Right cardiac atrium (tissue), 5 donors: Measurements from ENCODE around the gene DARS2. TPM values are rescaled to one million over a fixed set of nuclear protein-coding genes. Genes with fewer than 3 reads are reported as not detected.
A peak's percentile ranks its signal among the peaks of the same experiment; 100 is the strongest.
"Not testable (repeated sequence)": the region's sequence is repeated elsewhere in the genome, so short reads cannot be mapped to it uniquely, and the experiment has no call there.

Experiments used
- ATAC-seq, 2 donors: fragments of 200-7000 bp; cut with Tn5 transposase; one replicate each; pipeline versions ENCODE4 v1.8.0 to v1.9.1; 2020; ENCODE audit warnings: moderate library complexity in 2 of 2, mild to moderate bottlenecking in 1 of 2
- DNase-seq, 3 donors: peaks; one replicate each; pipeline ENCODE4 v3.0.0-alpha.2; 2020
- H3K27ac ChIP-seq: one replicate; pipeline ENCODE4 v1.5.1; 2013; ENCODE audit warnings: mild to moderate bottlenecking, low read length, control low read depth, moderate library complexity
- H3K27me3 ChIP-seq: one replicate; pipeline ENCODE4 v1.6.1; 2013; ENCODE audit not compliant: control insufficient read depth, insufficient read depth
- H3K4me1 ChIP-seq: one replicate; pipeline ENCODE4 v1.6.1; 2013; ENCODE audit warnings: low read length; ENCODE audit not compliant: control insufficient read depth, insufficient read depth
- H3K4me3 ChIP-seq: one replicate; pipeline ENCODE4 v1.5.1; 2013; ENCODE audit warnings: low read length, control low read depth
- H3K9me3 ChIP-seq: one replicate; pipeline ENCODE4 v1.6.1; 2013; ENCODE audit warnings: low read length; ENCODE audit not compliant: control insufficient read depth
- WGBS: extraction: QIAGEN DNeasy Blood & Tissue Kit; methylation state at CpG from one replicate; pipeline ENCODE4 v1.1.7; 2013; 5-methylcytosine and 5-hydroxymethylcytosine counted together
- intact Hi-C, 4 donors: fragments of 100-400 bp; cut with DNase I; formaldehyde crosslinking; loops; one replicate each; pipeline versions ENCODE4 v1.11.0 to v1.14.0; 2022 to 2023
- polyA plus RNA-seq: library from polyadenylated mRNA; stranded (reverse); fragments of 200-250 nt; gene quantifications from one replicate; pipeline ENCODE4 v1.2.3, GENCODE V29; 2013
- total RNA-seq, 4 donors: library from RNA; stranded (reverse); fragmentation: NEBNext Ultra II Directional; extraction: Animal tissue kit (Norgen Biotek cat#: 25700); gene quantifications; one replicate each; pipeline ENCODE4 v1.2.1, GENCODE V29; 2021
- donor health status: healthy with polysubstance abuse.
- donor health status: DM: no; HTN: yes; CAD: no.
- donor health status: DM: no; HTN: no; CAD: no.
- donor health status: DM: no; HTN: yes; CAD: no; lungs with severe emphysema.
- donor health status: DM: yes; HTN: yes; CAD: no.

The DARS2 gene
- total and polyA plus RNA-seq, 5 donors: 8.3 to 13.6 (median 12.6) TPM

GRCh38 chr1:173821680-173822079, 2.8 kb upstream of the DARS2 start:
- Histone ChIP-seq H3K4me1 (no peaks in the 10 kb centered on the region), H3K4me3 (no peak overlapping the region), H3K27ac (no peak overlapping the region), H3K27me3 (no peaks in the 10 kb centered on the region), H3K9me3 (no peaks in the 10 kb centered on the region)
- ATAC-seq (no peak), DNase-seq (no peak)
- WGBS: 93% methylated on average over 4 of the region's 4 CpGs
- intact Hi-C loops: loop anchor here (5.0 to 10.0 kb wide), 4 partner anchors 387 to 1077 kb away; no protein-coding TSS in a partner anchor

GRCh38 chr1:173823781-173824314, 625 bp upstream of the DARS2 start:
- ATAC-seq (no peak), DNase-seq (no peak)
- Histone ChIP-seq H3K9me3 (no peaks in the 10 kb centered on the region), H3K27ac (peak overlapping the region; percentile 99), H3K4me1 (no peaks in the 10 kb centered on the region), H3K27me3 (no peaks in the 10 kb centered on the region), H3K4me3 (peak overlapping the region; percentile 88)
- WGBS: under 1% methylated on average over 25 of the region's 25 CpGs
- intact Hi-C loops: loop anchor here (5.0 to 10.0 kb wide), 4 partner anchors 389 to 1079 kb away; no protein-coding TSS in a partner anchor

DNA sequence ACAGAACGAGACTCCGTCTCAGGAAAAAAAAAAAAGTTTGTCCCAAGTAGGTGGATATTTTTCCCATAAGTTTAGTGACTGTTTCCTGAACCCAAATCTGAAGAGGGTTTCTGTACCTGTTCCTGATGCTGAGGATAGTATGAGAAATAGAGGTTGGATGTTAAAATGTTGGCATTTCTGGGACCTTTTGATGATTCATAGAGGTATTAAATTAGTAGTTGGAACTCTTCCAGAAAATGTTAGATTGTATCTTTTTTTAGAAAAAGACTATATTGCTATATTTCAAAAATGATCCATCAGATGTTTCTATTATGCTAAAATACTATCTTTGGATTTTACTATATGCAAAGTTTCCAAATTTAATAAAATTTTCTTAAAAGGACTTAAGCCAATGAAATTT, 3.1 kb downstream of the DARS2 start:
- Histone ChIP-seq H3K27ac (no peak overlapping the region), H3K4me3 (no peak overlapping the region), H3K9me3 (no peaks in the 10 kb centered on the region), H3K27me3 (no peaks in the 10 kb centered on the region), H3K4me1 (no peaks in the 10 kb centered on the region)
- intact Hi-C loops: loop anchor here in 2 of 4 donors (10.0 kb wide), 2 partner anchors 393 to 1083 kb away; no protein-coding TSS in a partner anchor
- DNase-seq: no peak
- ATAC-seq: no peak
- WGBS: 81% methylated on average over 2 of the region's 2 CpGs

DNA sequence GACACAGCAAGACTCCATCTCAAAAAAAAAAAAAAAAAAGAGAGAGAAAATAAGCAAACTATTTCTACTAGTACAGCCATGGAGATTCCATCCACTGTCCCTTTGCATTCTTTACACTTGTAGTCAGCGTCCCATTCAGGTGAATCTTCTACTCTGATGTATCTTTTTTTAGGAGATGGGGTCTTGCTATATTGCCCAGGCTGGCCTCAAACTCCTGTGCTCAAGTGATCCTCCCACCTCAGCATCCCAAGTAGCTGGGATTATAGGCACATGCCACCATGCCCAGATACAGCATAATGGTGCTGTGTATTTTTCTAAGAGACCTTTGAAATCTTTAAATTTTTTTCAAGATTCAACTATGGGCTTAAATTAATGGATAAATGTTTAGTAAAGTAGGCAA, 8.3 kb downstream of the DARS2 start:
- Histone ChIP-seq H3K4me3 (no peak overlapping the region), H3K9me3 (no peaks in the 10 kb centered on the region), H3K4me1 (no peaks in the 10 kb centered on the region), H3K27me3 (no peaks in the 10 kb centered on the region), H3K27ac (no peak overlapping the region)
- 100% methylated on average over 1 of the region's 1 CpG for WGBS
- ATAC-seq (no peak), DNase-seq (no peak)
- intact Hi-C loops: no loop called here

DNA sequence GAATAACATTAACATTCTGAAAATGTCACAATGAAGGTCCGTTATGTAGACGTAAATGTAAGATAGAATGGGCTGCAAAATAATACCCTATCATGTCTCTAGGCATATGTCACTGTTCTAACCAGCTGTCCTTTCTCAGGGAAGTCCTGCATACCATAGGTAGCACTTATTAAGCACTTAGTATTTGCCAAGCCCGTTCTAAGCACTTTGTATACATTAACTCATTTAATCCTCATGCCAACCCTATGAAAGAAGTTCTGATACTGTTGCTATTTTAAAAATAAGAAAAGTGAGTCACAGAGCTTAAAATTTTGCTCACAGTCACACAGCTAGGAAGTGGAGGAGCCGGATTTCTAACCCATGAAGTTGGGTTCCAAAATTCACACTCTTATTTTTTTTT, 27.6 kb downstream of the DARS2 start:
- intact Hi-C loops: no loop called here
- no peaks in the 10 kb centered on the region for H3K27me3 ChIP-seq
- no peak overlapping the region for H3K27ac ChIP-seq
- ATAC-seq (no peak), DNase-seq (no peak)
- no peaks in the 10 kb centered on the region for H3K4me1 ChIP-seq
- H3K9me3 ChIP-seq: no peaks in the 10 kb centered on the region
- 86% methylated on average over 4 of the region's 4 CpGs for WGBS
- H3K4me3 ChIP-seq: no peak overlapping the region

- no peaks in the 10 kb centered on the region for H3K9me3 ChIP-seq
- 45% methylated on average over 5 of the region's 5 CpGs for WGBS
- no peak overlapping the region for H3K4me3 ChIP-seq
- no peaks in the 10 kb centered on the region for H3K27me3 ChIP-seq
- peak; percentile 56 to 92 for ATAC-seq
- no peaks in the 10 kb centered on the region for H3K4me1 ChIP-seq
- DNase-seq: no peak
- intact Hi-C loops: no loop called here
- H3K27ac ChIP-seq: peak overlapping the region; percentile 54
These were observed 28.6 kb downstream of the DARS2 start for GRCh38 chr1:173853074-173853473.

DNA sequence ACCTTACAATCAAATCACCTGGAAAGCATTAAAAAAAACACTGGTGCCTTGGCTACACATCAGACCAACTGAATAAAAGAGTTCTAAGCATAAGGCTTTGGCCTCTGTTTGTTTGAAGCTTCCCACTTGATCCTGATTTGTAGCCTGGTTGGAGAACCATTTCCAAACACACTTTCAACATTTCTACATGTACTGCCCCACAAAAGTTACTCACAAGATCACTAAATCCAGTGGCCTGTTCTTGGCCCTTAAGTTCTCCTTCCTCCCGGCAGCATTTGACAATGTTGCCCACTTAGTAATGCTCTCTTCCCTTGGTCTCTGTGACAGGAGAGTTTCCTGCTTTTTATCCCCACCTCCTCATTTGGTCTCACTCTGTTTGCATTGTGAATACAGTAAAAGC, 31.5 kb downstream of the DARS2 start:
- intact Hi-C loops: no loop called here
- H3K27ac ChIP-seq: no peak overlapping the region
- DNase-seq: no peak
- no peak overlapping the region for H3K4me3 ChIP-seq
- no peaks in the 10 kb centered on the region for H3K9me3 ChIP-seq
- ATAC-seq: no peak
- WGBS: 79% methylated on average over 1 of the region's 1 CpG
- H3K4me1 ChIP-seq: no peaks in the 10 kb centered on the region
- H3K27me3 ChIP-seq: no peaks in the 10 kb centered on the region

GRCh38 chr1:173856903-173857302, 32.4 kb downstream of the DARS2 start:
- ATAC-seq (no peak), DNase-seq (no peak)
- no peaks in the 10 kb centered on the region for H3K9me3 ChIP-seq
- H3K27ac ChIP-seq: no peak overlapping the region
- no peak overlapping the region for H3K4me3 ChIP-seq
- intact Hi-C loops: no loop called here
- no peaks in the 10 kb centered on the region for H3K27me3 ChIP-seq
- H3K4me1 ChIP-seq: no peaks in the 10 kb centered on the region
- WGBS: 90% methylated on average over 2 of the region's 2 CpGs

DNA sequence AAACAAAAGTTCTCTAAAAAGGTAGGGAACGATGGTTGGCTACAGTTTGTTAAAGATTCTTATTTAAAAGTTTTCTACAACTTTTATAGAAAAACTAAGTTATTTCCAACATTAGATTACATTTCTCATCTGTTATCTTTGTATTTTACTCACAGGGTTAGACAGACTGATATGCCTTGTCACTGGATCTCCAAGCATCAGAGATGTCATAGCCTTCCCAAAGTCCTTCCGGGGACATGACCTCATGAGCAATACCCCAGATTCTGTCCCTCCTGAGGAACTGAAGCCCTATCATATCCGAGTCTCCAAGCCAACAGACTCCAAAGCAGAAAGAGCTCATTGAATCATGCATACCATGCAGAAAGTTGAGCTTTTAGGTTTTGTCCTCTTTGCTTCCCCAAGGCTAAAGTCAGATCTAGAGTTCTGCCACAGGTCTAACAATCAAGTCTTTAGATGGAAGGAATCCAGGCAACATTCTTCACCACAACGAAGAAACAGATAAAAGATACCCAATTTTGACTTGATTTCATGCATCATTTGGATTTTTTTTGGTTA, 33.0 kb downstream of the DARS2 start:
- intact Hi-C loops: no loop called here
- Histone ChIP-seq H3K9me3 (no peaks in the 10 kb centered on the region), H3K27ac (no peak overlapping the region), H3K4me1 (no peaks in the 10 kb centered on the region), H3K4me3 (no peak overlapping the region), H3K27me3 (no peaks in the 10 kb centered on the region)
- ATAC-seq (no peak), DNase-seq (no peak)
- 67% methylated on average over 4 of the region's 4 CpGs for WGBS

DNA sequence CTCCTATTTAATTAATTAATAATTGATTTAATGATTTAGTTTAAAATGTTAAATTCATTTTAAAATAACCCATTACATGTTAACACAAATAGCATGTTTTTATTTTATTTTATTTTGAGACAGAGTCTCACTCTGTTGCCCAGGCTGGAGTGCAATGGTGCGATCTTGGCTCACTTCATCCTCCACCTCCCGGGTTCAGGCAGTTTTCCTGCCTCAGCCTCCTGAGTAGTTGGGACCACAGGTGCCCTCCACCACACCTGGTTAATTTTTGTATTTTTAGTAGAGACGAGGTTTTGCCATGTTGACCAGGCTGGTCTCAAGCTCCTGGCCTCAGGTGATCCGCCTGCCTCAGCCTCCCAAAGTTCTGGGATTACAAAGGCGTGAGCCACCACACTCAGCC, 35.1 kb downstream of the DARS2 start:
- WGBS: 96% methylated on average over 5 of the region's 5 CpGs
- H3K4me1 ChIP-seq, H3K4me3 ChIP-seq, H3K27ac ChIP-seq, H3K27me3 ChIP-seq, intact Hi-C loops, H3K9me3 ChIP-seq, ATAC-seq, DNase-seq: not testable (repeated sequence)

DNA sequence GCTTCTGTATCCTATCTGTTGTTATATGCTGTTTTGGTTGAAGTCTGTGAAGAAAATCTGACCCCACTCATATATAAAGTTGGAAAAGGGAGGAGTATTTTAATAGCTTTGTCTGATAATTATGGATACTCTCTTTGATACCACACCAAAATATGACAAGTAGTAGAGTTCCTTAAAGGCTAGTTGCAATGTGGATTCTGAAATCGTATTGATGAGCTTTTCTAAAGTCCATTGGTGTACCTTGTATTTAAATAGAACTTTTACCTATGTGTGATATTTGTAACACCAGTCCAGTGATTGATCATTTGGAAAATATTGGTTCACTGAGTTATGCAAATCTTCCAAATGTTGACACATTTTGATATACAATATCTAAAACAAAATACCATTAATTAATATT, 35.6 kb downstream of the DARS2 start:
- ATAC-seq (no peak), DNase-seq (no peak)
- H3K9me3 ChIP-seq: no peaks in the 10 kb centered on the region
- H3K27me3 ChIP-seq: no peaks in the 10 kb centered on the region
- peaks cover 3% of the 10 kb centered on the region for H3K4me1 ChIP-seq
- H3K27ac ChIP-seq: no peak overlapping the region
- 94% methylated on average over 1 of the region's 1 CpG for WGBS
- intact Hi-C loops: no loop called here
- no peak overlapping the region for H3K4me3 ChIP-seq

DNA sequence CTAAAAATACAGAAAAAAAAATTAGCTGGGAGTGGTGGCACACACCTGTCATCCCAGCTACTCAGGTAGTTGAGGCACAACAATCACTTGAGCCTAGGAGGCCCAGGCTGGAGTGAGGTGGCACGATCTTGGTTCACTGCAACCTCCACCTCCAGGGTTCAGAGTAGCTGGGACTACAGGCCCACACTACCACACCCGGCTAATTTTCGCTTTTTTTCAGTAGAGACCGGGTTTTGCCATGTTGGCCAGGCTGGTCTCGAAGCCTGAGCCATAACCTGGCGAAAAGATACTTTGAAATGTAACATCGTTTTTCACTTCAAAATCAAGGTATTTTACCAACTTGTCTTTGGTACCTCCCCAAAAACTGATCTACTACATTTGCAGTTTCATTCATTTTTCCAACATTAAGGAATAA, 37.3 kb downstream of the DARS2 start:
- peak in 1 of 2 donors; percentile 15 for ATAC-seq
- intact Hi-C loops: no loop called here
- Histone ChIP-seq H3K27ac (no peak overlapping the region), H3K4me3 (no peak overlapping the region), H3K27me3 (no peaks in the 10 kb centered on the region), H3K4me1 (peaks cover 3% of the 10 kb centered on the region), H3K9me3 (no peaks in the 10 kb centered on the region)
- 97% methylated on average over 7 of the region's 7 CpGs for WGBS
- no peak for DNase-seq
